H1 (cell line): ENCODE results near the gene RNF224. TPM values are rescaled to one million over a fixed set of nuclear protein-coding genes. Genes with fewer than 3 reads are reported as not detected.

Source experiments
- CTCF ChIA-PET: fragments of 300-600 bp; sonication (Branson Sonifier 250); formaldehyde crosslinking; loops from one replicate; lab custom pipeline; 2021; ENCODE audit not compliant: partially characterized antibody; lab: Charles Lee
- POLR2A ChIA-PET: fragments of 300-600 bp; sonication (Branson Sonifier 250); formaldehyde crosslinking; loops from one replicate; lab custom pipeline; 2021; ENCODE audit warnings: inconsistent platforms; ENCODE audit not compliant: partially characterized antibody; lab: Charles Lee
- DNase-seq, 2 experiments: peaks; one replicate each; pipeline versions ENCODE4 v3.0.0 to v3.0.0-alpha.2; 2010 to 2022; ENCODE audit warnings: low spot score in 2 of 2, low read depth in 1 of 2, mixed read lengths in 1 of 2
- FAIRE-seq: peaks from 2 replicates; lab custom pipeline; 2011; peaks lifted over from hg19 to GRCh38; lab: Jason Lieb, UNC
- H2AFZ ChIP-seq: 2 replicates; pipeline ENCODE4 v1.8.1; 2012; ENCODE audit warnings: low read length, inconsistent platforms
- H2AK5ac ChIP-seq: 2 replicates; pipeline ENCODE4 v1.6.1; 2013; ENCODE audit warnings: low read depth, low read length
- H2BK120ac ChIP-seq: replicated peaks from 2 replicates; pipeline ENCODE3; 2013; ENCODE audit warnings: low read depth, low read length, inconsistent platforms
- H2BK12ac ChIP-seq: 2 replicates; pipeline ENCODE4 v1.6.1; 2013; ENCODE audit warnings: low read depth, low read length
- H2BK15ac ChIP-seq: 2 replicates; pipeline ENCODE4 v1.6.1; 2013; ENCODE audit warnings: low read length
- H2BK20ac ChIP-seq: 2 replicates; pipeline ENCODE4 v1.6.1; 2013; ENCODE audit warnings: low read length
- H2BK5ac ChIP-seq: 2 replicates; pipeline ENCODE4 v1.6.1; 2013; ENCODE audit warnings: low read depth, low read length
- H3K14ac ChIP-seq: 2 replicates; pipeline ENCODE4 v1.6.1; 2013; ENCODE audit warnings: inconsistent platforms; ENCODE audit not compliant: insufficient read length
- H3K18ac ChIP-seq: 2 replicates; pipeline ENCODE4 v1.6.1; 2013; ENCODE audit warnings: low read length; ENCODE audit errors: extremely low read depth
- H3K23ac ChIP-seq: 2 replicates; pipeline ENCODE4 v1.6.1; 2013; ENCODE audit warnings: inconsistent platforms; ENCODE audit not compliant: insufficient read length
- H3K23me2 ChIP-seq: 2 replicates; pipeline ENCODE4 v1.6.1; 2013; ENCODE audit warnings: low read depth, low read length
- H3K27ac ChIP-seq: 2 replicates; pipeline ENCODE4 v1.6.1; 2011; ENCODE audit warnings: low read depth, low read length, inconsistent platforms
- H3K27me3 ChIP-seq, 4 experiments: replicated peaks in 1 of 4; 1 replicate in 1 of 4; 2 replicates in 3 of 4; pipeline versions ENCODE4 v1.6.1 to v1.8.1; 2011 to 2013; ENCODE audit warnings: low read length in 3 of 4, mild to moderate bottlenecking in 3 of 4, inconsistent platforms in 2 of 4, mixed read lengths in 2 of 4, moderate library complexity in 1 of 4; ENCODE audit not compliant: control insufficient read depth in 3 of 4, insufficient read depth in 3 of 4; ENCODE audit errors: extremely low read depth in 1 of 4
- H3K36me3 ChIP-seq, 4 experiments: 2 replicates each; pipeline versions ENCODE4 v1.6.1 to v1.8.1; 2011 to 2013; ENCODE audit warnings: mild to moderate bottlenecking in 4 of 4, low read length in 3 of 4, moderate library complexity in 2 of 4, control low read depth in 1 of 4, inconsistent platforms in 1 of 4; ENCODE audit not compliant: insufficient read depth in 4 of 4, control insufficient read depth in 2 of 4
- H3K4ac ChIP-seq: replicated peaks from 2 replicates; pipeline ENCODE3; 2013; ENCODE audit warnings: low read length, low read depth, mixed read lengths, inconsistent platforms; ENCODE audit not compliant: insufficient read length
- H3K4me1 ChIP-seq, 4 experiments: replicated peaks in 1 of 4; 1 replicate in 1 of 4; 2 replicates in 3 of 4; pipeline versions ENCODE4 v1.6.1 to v1.8.1; 2011 to 2013; ENCODE audit warnings: low read length in 3 of 4, inconsistent platforms in 2 of 4, mixed read lengths in 1 of 4; ENCODE audit not compliant: insufficient read depth in 4 of 4, control insufficient read depth in 3 of 4
- H3K4me2 ChIP-seq, 2 experiments: 2 replicates each; pipeline versions ENCODE4 v1.6.1 to v1.8.1; 2011 to 2013; ENCODE audit warnings: low read depth in 2 of 2, low read length in 2 of 2, control low read depth in 1 of 2, inconsistent platforms in 1 of 2, mild to moderate bottlenecking in 1 of 2; ENCODE audit not compliant: insufficient read depth in 1 of 2
- H3K4me3 ChIP-seq, 4 experiments: fragments of 200-600, 300-600 bp in 1 of 4; sonication (generic), shearing (Covaris generic), sonication (Bioruptor Twin) in 1 of 4; 2 replicates each; pipeline versions ENCODE4 v1.5.1 to v1.8.1; 2011 to 2016; ENCODE audit warnings: low read length in 4 of 4, low read depth in 3 of 4, control low read depth in 2 of 4, inconsistent platforms in 2 of 4, mild to moderate bottlenecking in 2 of 4, mixed read lengths in 1 of 4, moderate library complexity in 1 of 4; ENCODE audit not compliant: insufficient read depth in 2 of 4; ENCODE audit errors: extremely low read depth in 1 of 4
- H3K56ac ChIP-seq: replicated peaks from 2 replicates; pipeline ENCODE3; 2013; ENCODE audit warnings: low read depth, mild to moderate bottlenecking, mixed read lengths, low read length, inconsistent platforms; ENCODE audit not compliant: insufficient read length
- H3K79me1 ChIP-seq: 2 replicates; pipeline ENCODE4 v1.6.1; 2013; ENCODE audit warnings: low read depth, low read length, control low read depth
- H3K79me2 ChIP-seq, 2 experiments: 2 replicates each; pipeline versions ENCODE4 v1.6.1 to v1.8.1; 2012 to 2013; ENCODE audit warnings: low read length in 2 of 2, mild to moderate bottlenecking in 2 of 2, inconsistent platforms in 1 of 2; ENCODE audit not compliant: insufficient read depth in 2 of 2, control insufficient read depth in 1 of 2
- H3K9ac ChIP-seq, 4 experiments: replicated peaks in 1 of 4; 1 replicate in 1 of 4; 2 replicates in 3 of 4; pipeline versions ENCODE4 v1.6.1 to v1.8.1; 2011 to 2013; ENCODE audit warnings: low read depth in 3 of 4, low read length in 3 of 4, control low read depth in 2 of 4, mild to moderate bottlenecking in 2 of 4, moderate library complexity in 2 of 4, inconsistent platforms in 1 of 4; ENCODE audit errors: extremely low read depth in 1 of 4
- H3K9me3 ChIP-seq, 2 experiments: 2 replicates each; pipeline versions ENCODE4 v1.6.1 to v1.8.1; 2012 to 2013; ENCODE audit warnings: mild to moderate bottlenecking in 2 of 2, moderate library complexity in 2 of 2, control low read depth in 1 of 2, inconsistent platforms in 1 of 2, low read depth in 1 of 2, low read length in 1 of 2, mixed read lengths in 1 of 2; ENCODE audit not compliant: insufficient read depth in 2 of 2
- H4K20me1 ChIP-seq, 2 experiments: replicated peaks in 1 of 2; 2 replicates each; pipeline versions ENCODE3 to v1.8.1; 2011 to 2013; ENCODE audit warnings: inconsistent platforms in 2 of 2, low read length in 2 of 2, mild to moderate bottlenecking in 1 of 2; ENCODE audit not compliant: insufficient read depth in 2 of 2, control insufficient read depth in 1 of 2
- H4K5ac ChIP-seq: 2 replicates; pipeline ENCODE4 v1.6.1; 2013; ENCODE audit warnings: low read length, low read depth, mixed read lengths, inconsistent platforms; ENCODE audit not compliant: insufficient read length
- H4K8ac ChIP-seq: 2 replicates; pipeline ENCODE4 v1.8.0; 2013; ENCODE audit warnings: mild to moderate bottlenecking, moderate library complexity, low read length, inconsistent platforms; ENCODE audit not compliant: insufficient read depth; ENCODE audit errors: extremely low read depth
- H4K91ac ChIP-seq: replicated peaks from 2 replicates; pipeline ENCODE3; 2013; ENCODE audit warnings: low read length, mixed read lengths, inconsistent platforms; ENCODE audit not compliant: insufficient read length
- KDM5A ChIP-seq: fragments of 200-600 bp; IDR thresholded peaks from 2 replicates; pipeline ENCODE4 v1.7.1; 2012; ENCODE audit warnings: mild to moderate bottlenecking, low read length, inconsistent platforms, mixed read lengths
- WGBS, 2 experiments: shearing (Covaris generic) in 1 of 2; methylation state at CpG; one replicate each; pipeline versions ENCODE4 v1.1.6 to v1.1.7; 2013 to 2015; ENCODE audit warnings: low lambda C conversion rate in 2 of 2, mixed read lengths in 2 of 2, inconsistent platforms in 1 of 2, low coverage in 1 of 2, missing lambda C conversion rate in 1 of 2; ENCODE audit not compliant: insufficient replicate concordance in 2 of 2, insufficient coverage in 1 of 2, insufficient read length in 1 of 2; ENCODE audit errors: extremely low coverage in 1 of 2, missing lambda C conversion rate in 1 of 2; 5-methylcytosine and 5-hydroxymethylcytosine counted together
- polyA plus RNA-seq, 7 experiments: library from polyadenylated mRNA; depleted of rRNA in 3 of 7; stranded (reverse) in 5 of 7; unstranded in 2 of 7; fragments of >200 nt in 5 of 7; fragments of 200-250 nt in 2 of 7; gene quantifications; 1 replicate in 5 of 7; 2 replicates in 1 of 7; 4 replicates in 1 of 7; pipeline versions ENCODE4 v1.2.1 to v1.2.3, GENCODE V29; 2011 to 2013; ENCODE audit warnings: missing spikeins in 2 of 7, mixed read lengths in 2 of 7
- total RNA-seq: library from RNA; stranded (reverse); fragmentation: NEBNext Ultra II Directional; extraction: Animal tissue kit (Norgen Biotek cat#: 25700); gene quantifications from 2 replicates; pipeline ENCODE4 v1.2.1, GENCODE V29; 2021

Gene RNF224
- total and polyA plus RNA-seq, 2 of the 8 experiments (the other 6 are each of a cell fraction or from before 2014, with no cell fraction given): 0.24 TPM; not detected in 1

GRCh38 chr9:137184881-137185660, 42.2 kb upstream of the RNF224 start:
- Histone ChIP-seq H2BK12ac (no peak overlapping the region), H3K27me3 (no peaks in the 10 kb centered on the region; a peak in 1 of 7 replicates), H3K23me2 (peaks cover 8% of the 10 kb centered on the region; the same call in 1 of the 2 replicates), H4K20me1 (peaks cover 3 to 29% of the 10 kb centered on the region in 2 experiments), H2BK20ac (no peak overlapping the region), H2BK120ac (no peak overlapping the region), H3K9me3 (no peaks in the 10 kb centered on the region), H4K91ac (no peak overlapping the region), H4K5ac (no peak overlapping the region), H2BK5ac (no peak overlapping the region), H3K4me1 (peaks cover 0 to 17% (median 6%) of the 10 kb centered on the region in 4 experiments; a peak in 5 of 7 replicates), H4K8ac (peak overlapping the region; percentile 68; the same call in 1 of the 2 replicates), H3K18ac (no peak overlapping the region), H3K27ac (no peak overlapping the region), H2AFZ (no peak overlapping the region), H3K23ac (no peak overlapping the region), H3K79me1 (peaks cover 5% of the 10 kb centered on the region), H2BK15ac (no peak overlapping the region), H3K9ac (no peak overlapping the region), H3K79me2 (peaks cover 0 to 29% of the 10 kb centered on the region in 2 experiments; a peak in 2 of 4 replicates), H3K4ac (no peak overlapping the region), H3K14ac (no peak overlapping the region), H3K56ac (no peak overlapping the region), H3K4me2 (no peak overlapping the region), H3K4me3 (no peak overlapping the region), H2AK5ac (no peak overlapping the region), H3K36me3 (peaks cover 3 to 37% (median 12%) of the 10 kb centered on the region in 4 experiments; a peak in 7 of 8 replicates)
- no peak for FAIRE-seq
- ChIA-PET POLR2A (interaction anchor here (0.6 to 1.5 kb wide), 3 partner anchors 9 to 225 kb away, joined by 3 to 4 read pairs (median 3); partner anchors contain the start of gene TPRN), CTCF (interaction anchor here (5.4 kb wide), 1 partner anchor 9 kb away, joined by 47 read pairs; no protein-coding TSS in a partner anchor)
- WGBS, 2 experiments: 96% methylated on average over 48 of the region's 48 CpGs; no CpG with 5 or more reads in 1 of the 2 experiments
- TF ChIP-seq KDM5A: no peak
- DNase-seq: no peak
